Central memory CD8-positive, alpha-beta T cell (primary cell): ENCODE measurements around the gene EGFL8.

Experiments
- ATAC-seq: fragments of 150-1000 bp; cut with Tn5 transposase; replicated peaks from 2 replicates; pipeline ENCODE4 v1.10.0; 2022; ENCODE audit warnings: mild to moderate bottlenecking, moderate FRiP score, moderate number of reproducible peaks; ENCODE audit not compliant: poor library complexity, severe bottlenecking; ENCODE audit errors: extremely low read depth
- DNase-seq, 2 donors: peaks; one replicate each; pipeline ENCODE4 v3.0.0; 2021; ENCODE audit warnings: low spot score in 2 of 2
- H3K27ac Mint-ChIP-seq: one replicate; pipeline ENCODE4 v1.8.0; 2022; ENCODE audit warnings: low read depth, mild to moderate bottlenecking, moderate library complexity, mixed read lengths
- H3K27me3 Mint-ChIP-seq: one replicate; pipeline ENCODE4 v1.8.0; 2022; ENCODE audit warnings: mixed read lengths
- H3K36me3 Mint-ChIP-seq: one replicate; pipeline ENCODE4 v1.8.0; 2022; ENCODE audit warnings: mild to moderate bottlenecking, moderate library complexity, mixed read lengths; ENCODE audit not compliant: insufficient read depth
- H3K4me1 Mint-ChIP-seq: one replicate; pipeline ENCODE4 v1.8.0; 2022; ENCODE audit warnings: mixed read lengths
- H3K4me3 Mint-ChIP-seq: one replicate; pipeline ENCODE4 v1.8.0; 2022; ENCODE audit warnings: mild to moderate bottlenecking, moderate library complexity, mixed read lengths
- H3K9me3 Mint-ChIP-seq: one replicate; pipeline ENCODE4 v1.8.0; 2022; ENCODE audit warnings: mixed read lengths

Gene EGFL8

DNA sequence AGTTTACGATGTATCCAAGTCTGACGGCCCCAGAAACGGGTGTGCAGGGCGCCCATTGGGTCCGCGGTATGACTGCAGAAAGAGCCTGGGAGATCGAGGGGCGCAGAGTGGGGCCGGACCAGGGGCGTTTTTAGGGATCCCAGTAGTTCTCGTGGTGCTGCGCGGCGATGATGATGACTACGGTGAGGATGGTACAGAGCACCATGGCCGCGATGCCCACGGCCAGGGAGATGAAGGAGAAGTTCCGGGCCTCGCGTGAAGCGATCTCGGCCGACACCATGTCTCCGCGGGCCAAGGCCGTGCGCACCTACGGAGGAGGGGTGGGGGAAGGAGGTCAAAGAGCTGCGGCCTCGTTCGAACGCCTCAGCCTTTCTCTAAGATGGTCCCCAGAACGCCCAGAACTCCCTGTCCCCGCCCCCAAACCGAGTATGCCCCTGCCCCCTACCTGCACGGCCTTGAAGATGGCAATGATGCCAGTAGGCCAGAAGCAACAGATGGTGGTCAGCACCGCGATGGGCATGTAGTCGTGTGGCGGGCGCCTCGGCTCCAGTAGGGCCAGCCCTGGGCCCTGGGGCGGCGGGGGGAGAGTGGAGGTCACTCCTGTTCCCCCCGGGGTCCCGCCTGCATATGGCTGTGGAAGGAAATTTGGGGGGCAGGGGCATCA lies 15.2 kb upstream of the EGFL8 start:
- Mint-ChIP-seq H3K9me3 (no peaks in the 10 kb centered on the region), H3K27me3 (peaks cover 58% of the 10 kb centered on the region), H3K36me3 (peaks cover 9% of the 10 kb centered on the region), H3K27ac (peak overlapping the region; percentile 82), H3K4me3 (peak overlapping the region; percentile 76), H3K4me1 (peaks cover 52% of the 10 kb centered on the region)
- DNase-seq, result no peak
- no peak for ATAC-seq

DNA sequence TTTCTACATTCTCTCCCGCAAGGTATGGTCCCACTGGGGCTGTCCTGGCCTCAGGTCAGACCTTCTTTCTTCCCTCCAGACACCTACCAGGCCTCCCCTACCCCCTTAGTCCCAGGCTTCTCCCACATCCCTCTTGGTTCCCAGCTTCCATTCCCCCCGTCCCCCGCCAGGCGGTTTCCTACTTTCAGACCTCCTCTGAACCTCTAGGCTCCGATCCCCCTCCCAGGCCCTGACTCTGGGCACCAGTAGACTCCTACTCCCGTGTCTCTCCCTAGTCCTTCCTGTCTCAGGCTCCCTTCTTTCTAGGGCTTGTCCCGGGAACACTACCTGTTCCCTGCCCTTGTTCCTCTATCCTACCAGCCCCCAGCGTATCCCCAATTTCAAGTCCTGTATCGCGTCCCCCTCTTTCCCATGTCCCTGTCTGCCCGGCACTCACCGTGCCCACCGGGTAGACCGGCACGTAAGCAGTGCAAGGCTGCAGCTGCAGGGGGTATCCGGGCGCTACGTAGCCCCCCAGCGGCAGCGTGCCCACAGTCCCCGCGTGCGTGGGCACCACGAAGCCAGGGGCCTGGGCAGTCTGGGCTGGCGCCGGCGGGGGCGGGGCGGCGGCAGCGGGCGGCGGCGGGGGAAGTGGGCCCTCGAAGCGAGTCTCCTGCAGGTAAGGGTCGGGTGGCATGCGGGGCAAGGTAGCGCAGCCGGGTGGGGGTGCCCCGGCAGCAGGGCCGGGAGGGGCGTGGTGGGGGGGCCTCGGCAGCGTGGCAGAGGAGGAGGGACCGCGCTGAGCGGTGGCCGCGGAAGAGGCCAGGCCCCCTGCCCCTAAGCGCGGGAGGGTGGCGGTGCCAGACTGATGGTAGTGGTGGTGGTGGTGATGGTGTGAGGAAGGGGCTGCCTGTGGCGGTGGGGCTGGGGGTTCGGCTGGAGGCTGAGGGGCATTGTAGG lies 14.2 kb upstream of the EGFL8 start:
- Mint-ChIP-seq H3K27me3 (peaks cover 58% of the 10 kb centered on the region), H3K36me3 (peaks cover 12% of the 10 kb centered on the region), H3K4me3 (no peak overlapping the region), H3K4me1 (peaks cover 62% of the 10 kb centered on the region), H3K27ac (no peak overlapping the region), H3K9me3 (no peaks in the 10 kb centered on the region)
- DNase-seq (no peak), ATAC-seq (no peak)

DNA sequence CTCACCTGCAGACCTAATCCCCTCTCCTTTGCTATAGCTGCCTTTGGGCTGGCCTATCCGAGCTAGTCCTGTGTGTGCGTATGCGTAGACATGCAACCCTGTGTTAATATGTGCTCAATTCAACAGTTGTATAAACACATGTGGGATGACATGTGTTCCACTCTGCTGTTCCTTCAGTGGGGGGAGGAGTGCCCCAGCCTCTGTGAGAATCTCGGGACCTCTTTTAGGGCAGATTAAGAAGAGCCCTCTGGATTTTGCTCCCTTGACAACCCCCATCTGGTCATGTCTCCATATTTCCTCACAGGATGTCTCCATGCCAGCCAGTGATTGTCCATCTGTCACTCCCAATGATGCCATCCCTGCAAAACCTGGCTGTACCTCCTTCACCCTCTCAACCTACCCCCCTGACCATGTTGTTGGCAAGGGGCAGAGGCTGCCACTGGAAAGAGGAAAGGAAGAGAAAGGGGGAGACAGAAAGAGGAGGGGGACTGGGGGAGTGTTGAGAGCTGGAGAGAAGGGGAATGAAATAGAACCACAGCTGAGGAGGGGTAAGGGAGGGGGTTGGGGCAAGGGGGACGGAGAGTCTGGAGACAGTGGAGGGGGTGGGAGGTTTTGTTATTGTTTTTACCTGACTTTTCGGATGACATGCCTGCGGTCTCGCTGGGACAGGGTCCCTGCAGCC lies 13.1 kb upstream of the EGFL8 start:
- no peak for DNase-seq
- ATAC-seq, result no peak
- H3K27ac Mint-ChIP-seq, result no peak overlapping the region
- peak overlapping the region; percentile 5 for H3K4me3 Mint-ChIP-seq
- H3K36me3 Mint-ChIP-seq, result peaks cover 12% of the 10 kb centered on the region
- peaks cover 68% of the 10 kb centered on the region for H3K4me1 Mint-ChIP-seq
- H3K27me3 Mint-ChIP-seq, result peaks cover 50% of the 10 kb centered on the region
- no peaks in the 10 kb centered on the region for H3K9me3 Mint-ChIP-seq

DNA sequence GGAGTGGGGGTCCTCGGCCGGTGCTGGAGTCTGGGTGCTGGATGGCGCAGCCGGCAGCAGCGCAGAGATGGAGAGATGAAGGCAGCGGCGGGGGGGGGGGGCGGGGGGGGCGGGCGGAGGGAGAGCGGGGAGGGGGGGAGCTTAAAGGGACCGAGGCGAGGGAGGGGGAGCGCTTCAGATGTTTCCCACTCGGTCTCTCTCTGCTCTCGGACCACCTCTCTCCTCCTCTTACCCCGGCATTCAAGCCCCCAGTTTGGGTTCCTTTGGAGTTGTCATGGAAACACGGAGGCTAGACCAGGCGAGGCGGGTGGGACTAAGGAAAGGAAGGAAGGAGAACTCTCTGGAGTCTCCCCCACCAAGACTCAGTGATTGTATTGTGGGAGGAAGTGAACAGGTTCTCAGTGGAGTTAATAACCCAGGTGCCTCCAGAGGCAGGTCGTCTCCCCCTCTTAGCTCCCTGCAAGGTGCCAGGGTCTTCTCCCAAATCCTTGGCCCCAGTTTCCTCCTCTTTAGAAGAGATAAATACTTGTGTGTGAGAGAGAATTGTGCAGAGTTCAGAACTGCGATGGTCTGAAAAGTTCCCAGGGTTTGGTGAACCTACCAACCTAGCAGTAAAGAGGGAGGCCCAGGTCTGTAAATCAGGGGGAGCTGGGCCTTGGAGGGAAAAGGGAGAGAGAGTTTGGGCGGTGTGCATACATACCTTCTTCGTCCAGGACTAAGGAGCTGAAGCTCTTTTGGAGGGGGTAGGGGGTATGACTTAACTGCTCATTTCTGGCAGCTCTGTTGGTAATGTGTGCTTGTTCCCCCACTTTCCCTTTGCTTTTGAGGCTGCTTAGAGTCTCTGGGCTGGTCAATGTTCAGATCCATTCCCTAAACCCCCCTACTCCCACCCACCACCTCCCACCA lies 12.3 kb upstream of the EGFL8 start, which contains the start of gene PRRT1:
TSS of gene PRRT1 (minus strand) at position 77 of the 906 bp plus-strand sequence. CDS start 112 bp downstream, outside the sequence.
- Mint-ChIP-seq H3K27me3 (peaks cover 42% of the 10 kb centered on the region), H3K4me1 (peaks cover 68% of the 10 kb centered on the region), H3K27ac (peak within 1 kb of the TSS; percentile 83), H3K36me3 (peaks cover 12% of the 10 kb centered on the region), H3K9me3 (no peaks in the 10 kb centered on the region), H3K4me3 (peak within 1 kb of the TSS; percentile 87)
- ATAC-seq (no peak), DNase-seq (no peak)

DNA sequence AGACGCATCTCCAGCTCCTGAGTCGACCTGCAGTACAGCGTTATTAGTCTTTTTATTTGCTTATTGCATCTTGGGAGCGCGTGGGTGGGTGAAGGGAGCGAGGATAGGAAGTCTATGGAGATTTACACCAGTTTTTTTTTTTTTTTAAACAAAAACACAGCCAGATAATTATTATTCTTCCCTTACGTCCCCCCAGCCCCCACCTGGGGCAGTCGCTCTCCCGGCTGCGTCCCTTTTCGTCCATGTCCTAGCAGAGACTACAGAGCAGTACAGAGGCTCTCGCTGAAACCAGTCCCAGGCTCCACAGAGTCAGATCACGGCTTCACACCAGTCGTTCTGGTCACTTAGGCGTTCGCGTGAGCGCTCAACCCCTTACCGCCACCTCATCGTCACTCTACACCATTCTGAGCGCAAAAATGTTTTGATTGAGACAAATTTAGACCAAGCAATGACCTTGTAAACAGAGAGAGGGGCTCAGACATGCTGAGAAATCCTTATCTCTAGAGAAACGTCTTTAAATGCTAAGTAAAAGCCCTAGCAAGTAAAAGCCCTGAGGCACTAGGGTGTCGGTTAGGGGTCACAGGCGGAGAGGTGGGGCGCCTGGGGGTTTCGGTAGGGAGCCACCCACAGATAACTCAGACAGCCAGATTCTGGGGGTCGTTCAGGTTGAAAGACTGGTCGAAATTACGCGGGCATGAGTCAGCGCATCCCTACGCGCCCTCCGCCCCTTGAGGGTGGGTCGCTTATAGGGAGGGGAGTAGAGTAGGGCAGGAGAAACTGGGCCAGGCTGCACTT lies 11.4 kb upstream of the EGFL8 start:
- peaks cover 36% of the 10 kb centered on the region for H3K27me3 Mint-ChIP-seq
- DNase-seq (no peak), ATAC-seq (no peak)
- peaks cover 14% of the 10 kb centered on the region for H3K36me3 Mint-ChIP-seq
- H3K9me3 Mint-ChIP-seq, result no peaks in the 10 kb centered on the region
- peaks cover 60% of the 10 kb centered on the region for H3K4me1 Mint-ChIP-seq
- peak overlapping the region; percentile 83 for H3K27ac Mint-ChIP-seq
- H3K4me3 Mint-ChIP-seq, result peak overlapping the region; percentile 87

DNA sequence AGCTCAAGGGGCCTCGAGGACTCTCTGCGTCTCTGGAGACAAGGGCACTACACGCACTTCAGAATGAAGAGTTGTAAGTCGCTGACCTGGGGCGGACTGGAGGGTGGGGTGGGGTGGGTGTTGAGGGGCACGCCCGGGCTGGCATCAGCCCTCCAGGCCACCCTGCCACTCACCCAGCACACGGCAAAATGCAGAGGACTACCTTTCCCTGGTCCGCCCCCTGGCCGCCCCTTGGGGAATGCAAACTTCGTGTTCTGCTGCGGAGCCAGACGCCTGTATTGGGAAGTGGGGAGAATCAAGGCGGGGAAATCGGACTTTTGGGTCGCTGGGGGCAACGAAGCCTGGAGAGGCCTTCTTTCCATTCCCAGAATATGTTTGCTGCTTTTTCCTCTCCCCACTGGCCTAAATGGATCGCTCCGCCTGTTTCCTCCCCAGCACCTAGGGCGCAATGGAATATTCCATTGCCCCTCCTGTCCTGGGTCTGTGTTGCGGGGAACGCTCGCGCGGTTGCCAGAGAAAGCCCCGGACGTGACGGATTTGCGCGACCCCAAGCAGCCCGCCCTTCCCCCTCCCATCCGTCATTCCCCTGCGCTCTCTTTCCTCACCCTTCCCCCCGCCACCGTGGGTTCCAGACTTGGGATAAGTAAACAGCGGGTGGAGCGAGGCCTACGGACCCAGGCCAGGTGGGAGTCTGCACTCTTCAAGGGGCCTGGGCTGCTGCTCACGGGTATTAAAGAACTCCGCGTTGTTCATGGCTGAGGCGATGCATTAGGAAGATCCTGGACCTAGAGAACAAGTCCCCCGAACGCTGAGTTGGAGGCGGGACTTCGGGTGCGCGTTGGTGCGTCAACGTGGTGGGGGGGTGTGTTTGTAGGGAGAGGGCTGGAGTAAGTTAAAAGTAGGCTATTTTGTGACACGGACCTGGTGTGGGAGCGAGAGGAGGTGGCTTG lies 10.6 kb upstream of the EGFL8 start, which contains the start of gene PPT2:
TSS of gene PPT2 (plus strand) at position 578 of the 950 bp plus-strand sequence. CDS start 454 bp downstream, outside the sequence.
- ATAC-seq, result peak; percentile 79
- Mint-ChIP-seq H3K4me3 (peak within 1 kb of the TSS; percentile 87), H3K36me3 (peaks cover 13% of the 10 kb centered on the region), H3K27me3 (peaks cover 27% of the 10 kb centered on the region), H3K4me1 (peaks cover 56% of the 10 kb centered on the region), H3K9me3 (no peaks in the 10 kb centered on the region), H3K27ac (peak within 1 kb of the TSS; percentile 83)
- DNase-seq, result peak; percentile 52 to 65

DNA sequence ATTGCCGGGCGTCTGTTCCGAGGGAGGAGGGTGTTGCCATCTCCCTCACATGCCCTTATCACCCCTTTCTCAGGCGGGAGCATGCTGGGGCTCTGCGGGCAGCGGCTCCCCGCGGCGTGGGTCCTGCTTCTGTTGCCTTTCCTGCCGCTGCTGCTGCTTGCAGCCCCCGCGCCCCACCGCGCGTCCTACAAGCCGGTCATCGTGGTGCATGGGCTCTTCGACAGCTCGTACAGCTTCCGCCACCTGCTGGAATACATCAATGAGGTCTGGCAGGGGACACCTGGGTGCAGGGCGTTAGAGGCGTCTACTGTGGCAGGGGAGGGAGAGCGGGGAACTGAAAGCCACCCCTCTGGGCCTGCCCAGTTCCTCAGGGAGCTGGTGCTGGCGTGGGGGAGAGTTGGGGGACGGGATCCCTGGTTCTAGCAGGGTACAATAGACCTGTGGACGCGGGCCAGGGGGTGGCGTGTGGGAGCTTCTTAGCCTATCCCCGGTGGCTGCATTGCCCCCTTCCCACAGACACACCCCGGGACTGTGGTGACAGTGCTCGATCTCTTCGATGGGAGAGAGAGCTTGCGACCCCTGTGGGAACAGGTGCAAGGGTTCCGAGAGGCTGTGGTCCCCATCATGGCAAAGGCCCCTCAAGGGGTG lies 9.8 kb upstream of the EGFL8 start:
- H3K27ac Mint-ChIP-seq, result peak overlapping the region; percentile 83
- peak overlapping the region; percentile 87 for H3K4me3 Mint-ChIP-seq
- H3K36me3 Mint-ChIP-seq, result peaks cover 12% of the 10 kb centered on the region
- H3K9me3 Mint-ChIP-seq, result no peaks in the 10 kb centered on the region
- DNase-seq, result peak; percentile 49 to 51
- peaks cover 52% of the 10 kb centered on the region for H3K4me1 Mint-ChIP-seq
- H3K27me3 Mint-ChIP-seq, result peaks cover 19% of the 10 kb centered on the region
- ATAC-seq, result peak; percentile 70

DNA sequence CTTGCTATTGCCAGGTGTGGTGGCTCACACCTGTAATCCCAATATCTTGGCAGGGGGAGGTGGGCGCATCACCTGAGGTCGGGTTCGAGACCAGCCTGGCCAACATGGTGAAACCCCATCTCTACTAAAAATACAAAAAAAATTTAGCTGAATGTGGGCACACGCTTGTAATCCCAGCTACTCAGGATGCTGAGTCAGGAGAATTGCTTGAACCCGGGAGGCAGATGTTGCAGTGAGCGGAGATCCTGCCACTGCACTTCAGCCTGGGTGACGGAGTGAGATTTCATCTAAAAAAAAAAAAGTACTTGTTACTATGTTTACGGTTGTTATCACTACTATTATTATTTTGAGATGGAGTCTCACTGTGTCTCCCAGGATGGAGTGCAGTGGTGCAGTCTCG lies 7.5 kb upstream of the EGFL8 start:
- H3K4me1 Mint-ChIP-seq, result peaks cover 41% of the 10 kb centered on the region
- H3K27ac Mint-ChIP-seq, result no peak overlapping the region
- no peak overlapping the region for H3K4me3 Mint-ChIP-seq
- no peaks in the 10 kb centered on the region for H3K27me3 Mint-ChIP-seq
- H3K9me3 Mint-ChIP-seq, result no peaks in the 10 kb centered on the region
- ATAC-seq, result no peak
- peaks cover 12% of the 10 kb centered on the region for H3K36me3 Mint-ChIP-seq
- no peak for DNase-seq

DNA sequence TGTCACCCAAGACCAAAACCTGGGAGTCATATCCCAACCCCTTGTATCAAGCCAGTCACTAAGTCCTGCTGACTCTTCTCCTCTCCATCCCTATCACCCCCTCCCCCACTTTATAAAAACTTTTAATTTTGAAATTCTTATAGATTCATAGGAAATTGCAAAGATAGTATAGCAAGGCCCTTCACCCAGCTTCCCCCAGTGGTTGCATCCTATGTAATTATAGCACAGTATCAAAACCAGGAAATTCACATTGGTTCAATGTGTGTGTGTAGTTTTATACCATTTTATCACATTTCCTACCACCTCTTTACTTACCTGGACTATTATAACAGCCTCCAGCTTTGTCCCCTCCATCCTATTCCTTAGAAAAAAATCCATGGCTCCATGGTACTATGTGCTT lies 6.3 kb upstream of the EGFL8 start:
- Mint-ChIP-seq H3K27me3 (no peaks in the 10 kb centered on the region), H3K4me3 (no peak overlapping the region), H3K36me3 (peaks cover 12% of the 10 kb centered on the region), H3K27ac (no peak overlapping the region), H3K9me3 (no peaks in the 10 kb centered on the region), H3K4me1 (peaks cover 32% of the 10 kb centered on the region)
- no peak for DNase-seq
- no peak for ATAC-seq

DNA sequence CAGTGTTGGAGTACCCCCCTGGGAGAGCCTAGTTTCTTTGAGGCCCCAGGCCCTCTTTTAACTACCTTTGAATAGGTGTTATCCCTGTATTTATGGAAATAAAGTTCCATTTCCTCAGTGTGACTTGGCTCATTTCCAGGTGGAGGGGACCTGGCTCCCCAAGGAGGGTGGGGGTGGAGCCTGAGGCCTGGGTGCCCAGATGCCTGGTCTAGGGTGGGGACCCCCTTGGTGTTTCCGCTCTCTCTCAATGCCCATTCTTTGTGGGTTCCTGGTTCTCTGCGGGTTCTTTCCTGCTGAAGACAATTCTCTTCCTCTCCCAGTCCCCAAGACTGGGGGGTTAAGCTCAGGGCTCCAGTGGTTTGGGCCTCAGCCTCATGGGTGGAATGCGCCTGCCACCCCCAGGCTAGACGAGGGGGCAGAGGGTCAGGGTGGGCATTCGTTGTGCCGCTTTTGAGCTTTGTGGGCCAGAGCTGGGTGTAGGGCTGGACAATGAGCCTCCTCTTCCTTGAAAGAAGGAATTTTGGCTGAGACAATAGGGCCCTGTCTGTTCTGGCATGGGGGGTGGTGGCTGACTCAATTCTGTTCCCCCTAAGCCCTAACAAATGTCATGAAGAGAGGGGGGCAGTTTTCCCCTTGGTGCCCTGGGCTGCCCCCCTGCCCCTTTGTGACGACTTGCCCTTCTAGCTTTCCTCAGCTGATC lies 686 bp upstream of the EGFL8 start:
- Mint-ChIP-seq H3K4me3 (no peak overlapping the region), H3K9me3 (no peaks in the 10 kb centered on the region), H3K27ac (no peak overlapping the region), H3K36me3 (peaks cover 5% of the 10 kb centered on the region), H3K27me3 (no peaks in the 10 kb centered on the region), H3K4me1 (peaks cover 4% of the 10 kb centered on the region)
- ATAC-seq (no peak), DNase-seq (no peak)
